Placental epithelial cell (primary cell): Measurements from ENCODE around the gene DDX23. TPM values are rescaled to one million over a fixed set of nuclear protein-coding genes. Genes with fewer than 3 reads are reported as not detected.

Experiments used
- small RNA-seq: library from RNA; depleted of rRNA; stranded (forward); fragments of <200 nt; gene quantifications from one replicate; pipeline ENCODE3, GENCODE V24; 2012
- total RNA-seq: library from RNA; depleted of rRNA; stranded (reverse); fragments of >200 nt; gene quantifications from 2 replicates; pipeline ENCODE4 v1.2.3, GENCODE V29; 2012

The DDX23 gene
- total RNA-seq: 56.7 and 80.9 TPM in 2 replicates

GRCh38 chr12:48851883-48852733 lies at the start of gene DDX23:
DDX23 (minus strand) TSS chr12:48852163; CDS start chr12:48845782, 6,381 bp downstream.

GRCh38 chr12:48865281-48866051 lies 13.5 kb upstream of the DDX23 start, which contains the start of gene RND1:
RND1 (minus strand) TSS chr12:48865870; CDS start chr12:48865767, 103 bp downstream.

DNA sequence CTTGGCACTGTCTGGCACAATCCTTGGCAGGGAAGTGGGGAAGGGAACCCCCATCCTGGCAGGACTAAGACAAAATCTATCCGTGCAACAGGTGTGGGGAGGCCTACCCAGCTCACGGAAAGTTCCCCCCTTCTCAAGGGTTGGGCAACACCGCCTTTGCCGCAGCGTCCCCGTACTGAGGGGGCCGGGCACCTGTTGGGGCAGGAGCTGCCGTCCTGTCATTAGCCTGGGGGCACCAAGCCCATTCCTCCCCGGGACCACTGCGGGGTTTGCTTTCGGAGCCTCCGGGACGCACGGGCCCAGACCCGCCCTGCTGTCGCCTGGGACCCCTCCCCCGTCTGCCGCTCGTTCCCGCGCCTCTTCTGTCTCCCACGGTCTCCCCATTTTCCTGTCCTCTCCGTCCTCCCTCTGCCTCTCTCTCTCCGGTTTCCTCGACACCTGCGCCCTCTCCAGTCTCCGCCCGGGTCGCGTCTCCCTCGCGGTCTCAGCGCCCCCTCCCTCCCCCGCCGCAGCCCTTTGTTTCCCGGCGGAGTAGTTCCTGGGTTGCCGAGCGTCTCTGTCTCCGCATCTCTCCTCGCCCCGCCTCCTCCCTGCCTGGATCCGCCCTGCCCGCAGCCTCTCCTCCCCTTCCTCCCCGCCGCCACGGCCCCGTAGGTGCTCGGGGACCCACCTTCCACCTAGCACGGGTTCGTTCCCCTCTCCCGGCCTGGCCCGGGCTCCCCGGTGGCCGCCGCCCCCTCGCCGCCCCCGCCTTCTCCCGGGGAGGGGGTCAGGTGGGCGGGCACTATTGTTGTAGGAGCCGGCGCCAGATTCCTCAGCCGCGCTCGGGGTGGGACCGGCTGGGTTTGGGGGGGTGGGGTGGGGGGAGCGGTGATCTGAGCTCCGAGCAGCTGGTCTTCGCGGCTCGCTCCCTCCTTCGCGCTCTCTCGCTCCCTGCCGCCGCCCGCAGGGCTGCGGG lies 33.8 kb downstream of the DDX23 start, which contains the start of gene CACNB3:
Gene CACNB3, plus strand, starts transcription at position 624 of the 958 bp plus-strand sequence. CDS start 434 bp downstream, outside the sequence.

DNA sequence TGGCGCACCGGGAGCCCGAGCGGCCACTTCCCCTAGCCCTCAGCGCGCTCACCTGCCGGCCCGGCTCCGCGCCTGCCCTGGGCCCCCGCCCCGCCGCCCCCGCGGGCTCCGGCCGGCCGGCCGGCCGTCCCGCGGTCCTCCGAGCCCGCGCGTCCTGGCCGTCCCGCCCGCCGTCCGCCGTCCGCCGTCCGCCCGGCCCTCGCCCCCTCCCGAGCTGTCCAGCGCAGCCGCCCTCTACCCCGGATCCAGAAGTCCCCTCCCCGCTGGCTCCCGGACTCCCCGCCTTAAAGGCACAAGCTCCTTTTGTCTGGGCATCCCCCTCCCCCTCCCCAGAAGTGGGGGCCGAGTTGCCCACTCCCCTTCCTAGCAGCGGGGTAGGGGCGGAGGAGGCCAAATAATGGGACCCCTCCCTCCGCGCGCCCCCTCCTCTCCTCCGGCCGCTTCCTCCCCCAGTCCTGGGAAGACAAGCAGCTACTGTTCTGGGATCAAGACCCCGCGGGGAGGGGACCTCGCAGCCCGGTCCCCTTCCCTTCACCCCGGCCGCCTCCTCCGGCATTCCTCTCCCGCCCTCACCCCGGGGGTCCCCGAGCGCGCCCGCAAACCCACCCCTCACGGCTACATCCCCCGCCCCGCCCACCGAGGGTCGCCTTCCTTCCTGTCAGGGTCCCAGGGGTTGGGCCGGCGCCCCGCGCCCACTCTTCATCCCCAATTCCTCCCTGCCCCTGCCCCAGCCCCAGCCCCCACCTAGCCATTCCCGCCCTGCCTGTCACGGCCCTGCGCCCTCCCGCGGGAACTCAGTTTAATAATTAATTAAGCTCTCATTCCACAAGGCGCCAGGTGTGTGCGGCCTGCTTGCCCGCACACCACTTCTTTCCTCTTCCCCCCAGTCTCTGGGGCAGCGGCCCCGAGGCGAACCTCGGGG lies 62.8 kb downstream of the DDX23 start, which contains the start of gene ADCY6:
Gene ADCY6, minus strand, starts transcription at position 236 of the 922 bp plus-strand sequence. CDS start 5,655 bp downstream, outside the sequence.

Small RNA genes within 50 kb of the gene (small RNA-seq; reads per million reads assigned to genes)
- gene RF00019: not detected
- gene RNU6-600P: not detected

Other genes starting within 250 kb of the DDX23 start
- gene KANSL2, start 169.9 kb downstream of the DDX23 start, total RNA-seq: 43.1 and 51.4 TPM in 2 replicates
- gene CCNT1, start 135.5 kb downstream of the DDX23 start, total RNA-seq: 31.0 and 36.5 TPM in 2 replicates
- gene ADCY6, start 63.1 kb downstream of the DDX23 start, total RNA-seq: 21.3 and 32.6 TPM in 2 replicates
- 22.0 and 23.9 TPM in 2 replicates for gene CACNB3, start 33.7 kb downstream of the DDX23 start, total RNA-seq
- gene RND1, start 13.7 kb upstream of the DDX23 start, total RNA-seq: not detected in 2 replicates
- gene FKBP11, start 73.3 kb upstream of the DDX23 start, total RNA-seq: 34.1 and 47.1 TPM in 2 replicates
- 19.6 and 45.4 TPM in 2 replicates for gene ARF3, start 105.3 kb upstream of the DDX23 start, total RNA-seq
- 0.22 and 0.39 TPM in 2 replicates for gene WNT10B, start 119.6 kb upstream of the DDX23 start, total RNA-seq
- gene WNT1, start 126.2 kb upstream of the DDX23 start, total RNA-seq: 0.11 TPM in 1 of 2 replicates, not detected in the other
- gene DDN, start 147.2 kb upstream of the DDX23 start, total RNA-seq: under 0.01 and 0.22 TPM in 2 replicates
- gene PRKAG1, start 166.6 kb upstream of the DDX23 start, total RNA-seq: 72.2 and 74.6 TPM in 2 replicates
- 32.1 and 41.2 TPM in 2 replicates for gene KMT2D, start 208.6 kb upstream of the DDX23 start, total RNA-seq
- gene RHEBL1, start 217.8 kb upstream of the DDX23 start, total RNA-seq: not detected in 2 replicates
- under 0.01 TPM in 1 of 2 replicates, not detected in the other for gene DHH, start 242.6 kb upstream of the DDX23 start, total RNA-seq